K562 (cell line): Measurements from ENCODE around the gene MBOAT1. TPM values are rescaled to one million over a fixed set of nuclear protein-coding genes. Genes with fewer than 3 reads are reported as not detected.

Experiments used
- CEBPZ ChIP-seq: fragments of 150-350 bp; IDR thresholded peaks from 2 replicates; pipeline ENCODE4 v1.6.1; 2014; ENCODE audit warnings: low read depth, mild to moderate bottlenecking, low read length, borderline replicate concordance
- EGR1 ChIP-seq: fragments of 450-650 bp; conservative IDR thresholded peaks from 2 replicates; pipeline ENCODE4 v1.6.1; 2017; ENCODE audit warnings: mild to moderate bottlenecking
- HDAC1 ChIP-seq, 2 experiments: fragments of 450-650 bp; IDR thresholded peaks; 2 replicates each; pipeline ENCODE4 v1.6.1; 2016 to 2017; ENCODE audit warnings: inconsistent platforms in 1 of 2, mild to moderate bottlenecking in 1 of 2, moderate library complexity in 1 of 2
- KLF10 ChIP-seq: fragments of 250-450 bp; sonication (Bioruptor Pico); IDR thresholded peaks from 2 replicates; pipeline ENCODE4 v1.6.1; 2021; ENCODE audit warnings: matching md5 sums
- SFPQ ChIP-seq: fragments of 200-400 bp; formaldehyde crosslinking; IDR thresholded peaks from 2 replicates; pipeline ENCODE4 v1.6.1; 2017; ENCODE audit warnings: mild to moderate bottlenecking, low read depth, low read length, moderate library complexity
- SMARCC2 ChIP-seq: fragments of 450-650 bp; IDR thresholded peaks from 2 replicates; pipeline ENCODE4 v1.6.1; 2017; ENCODE audit warnings: antibody characterized with exemption, moderate library complexity, mild to moderate bottlenecking, low read depth
- SNRNP70 ChIP-seq: fragments of 200-400 bp; formaldehyde crosslinking; optimal IDR thresholded peaks from 2 replicates; pipeline ENCODE3; 2017; ENCODE audit warnings: low read depth, low read length
- STAG1 ChIP-seq: sonication (generic); formaldehyde crosslinking; IDR thresholded peaks from 2 replicates; pipeline ENCODE4 v1.5.0; 2020; ENCODE audit warnings: missing genetic modification reagents, borderline replicate concordance
- TBP ChIP-seq: optimal IDR thresholded peaks from 2 replicates; pipeline ENCODE3; 2011; ENCODE audit warnings: low read depth, low read length, improper control_type of control experiment
- THAP12 ChIP-seq: fragments of 250-450 bp; sonication (Bioruptor Pico); IDR thresholded peaks from 2 replicates; pipeline ENCODE4 v1.9.0; 2021; ENCODE audit warnings: mild to moderate bottlenecking, inconsistent platforms
- ZBTB33 ChIP-seq: sonication (generic); formaldehyde crosslinking; IDR thresholded peaks from 2 replicates; pipeline ENCODE4 v1.8.1; 2023; ENCODE audit warnings: mild to moderate bottlenecking, missing genetic modification reagents
- ZNF232 ChIP-seq: sonication (generic); formaldehyde crosslinking; IDR thresholded peaks from 2 replicates; pipeline ENCODE4 v1.8.0; 2022; ENCODE audit warnings: mild to moderate bottlenecking, missing genetic modification reagents
- ZNF584 ChIP-seq: fragments of 200-800 bp; sonication (Bioruptor generic); IDR thresholded peaks from 2 replicates; pipeline ENCODE4 v1.6.1; 2016; ENCODE audit warnings: low read depth, mild to moderate bottlenecking, missing genetic modification characterization, missing compliant biosample characterization
- polyA plus RNA-seq, 8 experiments: library from polyadenylated mRNA; depleted of rRNA in 4 of 8; stranded (reverse) in 5 of 8; unstranded in 3 of 8; fragments of >200 nt; fragmentation: Nextera tagmentation in 2 of 8; fragmentation: Illumina TruSeq in 1 of 8; extraction: Ambion mirVana in 2 of 8; extraction: Trizol in 1 of 8; gene quantifications; 2 replicates each; pipeline versions ENCODE4 v1.2.1 to v1.2.3, GENCODE V29; 2011 to 2014; ENCODE audit warnings: inconsistent platforms in 1 of 8, missing spikeins in 1 of 8
- total RNA-seq, 7 experiments: library from RNA; depleted of rRNA in 6 of 7; stranded (reverse); fragments of >200 nt in 6 of 7; fragmentation: Illumina TruSeq in 2 of 7; extraction: Trizol in 2 of 7; gene quantifications; 2 replicates each; pipeline versions ENCODE4 v1.2.1 to v1.2.3, GENCODE V29; 2011 to 2021; ENCODE audit warnings: low replicate concordance in 1 of 7
- TF ChIP-seq, protein P1 (sequence below), 2 experiments: fragments of 450-650 bp in 1 of 2; sonication (generic) in 1 of 2; formaldehyde crosslinking in 1 of 2; IDR thresholded peaks in 1 of 2; conservative IDR thresholded peaks in 1 of 2; 2 replicates each; pipeline versions ENCODE4 v1.6.1 to v1.8.1; 2016 to 2023; ENCODE audit warnings: mild to moderate bottlenecking in 2 of 2, moderate library complexity in 2 of 2, inconsistent platforms in 1 of 2, missing genetic modification reagents in 1 of 2

MBOAT1 gene
- total and polyA plus RNA-seq, 9 of the 15 experiments (the other 6 are each of a cell fraction or from before 2014, with no cell fraction given), result 0.13 to 16.5 (median 10.3) TPM

DNA sequence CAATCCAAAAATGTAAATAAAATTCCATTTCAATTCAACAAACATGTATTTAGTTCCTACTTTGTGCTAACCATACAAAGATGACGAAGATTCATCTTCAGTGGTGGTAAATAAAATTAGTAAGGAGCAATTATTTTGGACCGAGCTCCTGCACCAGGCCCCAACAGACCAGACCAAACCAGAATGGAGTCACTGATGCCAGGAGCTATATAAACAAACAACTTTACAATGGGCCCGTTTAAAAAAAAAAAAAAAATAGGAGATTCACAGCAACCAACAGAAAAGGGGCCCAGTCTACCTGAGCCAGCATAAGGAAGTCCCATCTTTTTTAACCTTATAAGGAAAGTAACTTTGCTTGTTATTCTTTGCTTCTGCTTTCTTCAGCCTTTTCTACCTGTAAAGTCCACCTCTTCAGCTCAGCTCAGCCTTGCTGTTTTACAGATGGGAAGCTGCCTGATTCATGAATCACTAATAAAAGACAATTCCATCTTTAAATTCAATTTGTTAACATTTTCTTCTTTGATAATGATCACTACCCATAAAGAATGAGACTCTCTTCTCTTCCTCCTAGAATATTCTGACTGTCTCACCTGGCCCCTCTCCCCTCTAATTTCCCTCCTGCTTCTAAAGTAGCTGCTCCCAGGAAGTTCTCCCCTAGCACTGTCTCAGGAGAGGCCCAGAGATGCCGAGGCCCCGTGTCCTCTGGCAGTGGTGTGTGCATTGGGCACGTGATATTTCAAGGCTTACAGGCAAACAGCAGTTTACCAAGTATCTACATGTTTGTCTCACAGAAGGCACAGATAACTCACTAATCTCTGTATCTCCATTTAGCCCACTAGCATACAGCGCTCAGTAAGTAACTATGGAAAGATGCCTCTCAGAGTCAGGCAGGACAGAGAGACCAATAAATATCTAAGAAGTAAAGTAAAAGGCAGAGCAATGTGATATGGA is 8.4 kb downstream of the MBOAT1 start (continued):
- TF ChIP-seq, protein P1, sequence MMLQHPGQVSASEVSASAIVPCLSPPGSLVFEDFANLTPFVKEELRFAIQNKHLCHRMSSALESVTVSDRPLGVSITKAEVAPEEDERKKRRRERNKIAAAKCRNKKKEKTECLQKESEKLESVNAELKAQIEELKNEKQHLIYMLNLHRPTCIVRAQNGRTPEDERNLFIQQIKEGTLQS (IDR thresholded peaks at IDR 0.05), result no peak
- TF ChIP-seq, protein P1 (CRISPR knock-in tag; conservative IDR thresholded peaks at IDR 0.05), result no peak
- TF ChIP-seq SMARCC2 (no peak), KLF10 (CRISPR knock-in tag) (no peak), TBP (no peak), SFPQ (no peak), EGR1 (no peak), ZBTB33 (CRISPR knock-in tag) (no peak), HDAC1 (IDR thresholded peaks at IDR 0.05) (no peak), STAG1 (CRISPR knock-in tag) (no peak), THAP12 (no peak), SNRNP70 (no peak), CEBPZ (no peak), ZNF584 (peak; percentile 98), ZNF232 (CRISPR knock-in tag) (no peak)
